Fibroblast of lung (primary cell): Measurements from ENCODE around the gene RNASE8. TPM values are rescaled to one million over a fixed set of nuclear protein-coding genes. Genes with fewer than 3 reads are reported as not detected.
A peak's percentile ranks its signal among the peaks of the same experiment; 100 is the strongest.

ENCODE experiments used
- DNase-seq, 2 donors: peaks; one replicate each; pipeline versions ENCODE4 v3.0.0 to v3.0.0-alpha.2; 2010; ENCODE audit warnings: low read depth in 2 of 2
- H2AFZ ChIP-seq: 2 replicates; pipeline ENCODE4 v1.5.1; 2012; ENCODE audit warnings: low read length, control low read depth, inconsistent platforms
- H3K27ac ChIP-seq: 2 replicates; pipeline ENCODE4 v1.5.1; 2011; ENCODE audit warnings: low read length, control low read depth; ENCODE audit not compliant: insufficient read depth
- H3K27me3 ChIP-seq: 2 replicates; pipeline ENCODE4 v1.5.1; 2011; ENCODE audit warnings: mild to moderate bottlenecking, low read length; ENCODE audit not compliant: control insufficient read depth, insufficient read depth
- H3K36me3 ChIP-seq: 2 replicates; pipeline ENCODE4 v1.5.1; 2011; ENCODE audit warnings: low read length; ENCODE audit not compliant: control insufficient read depth, insufficient read depth
- H3K4me1 ChIP-seq: 2 replicates; pipeline ENCODE4 v1.5.1; 2011; ENCODE audit warnings: low read length; ENCODE audit not compliant: control insufficient read depth, insufficient read depth; ENCODE audit errors: extremely low read depth
- H3K4me2 ChIP-seq: 2 replicates; pipeline ENCODE4 v1.5.1; 2011; ENCODE audit warnings: low read length, control low read depth; ENCODE audit not compliant: insufficient read depth; ENCODE audit errors: extremely low read depth
- H3K4me3 ChIP-seq, 4 experiments: fragments of 200-600 bp in 1 of 4; sonication (generic) in 1 of 4; replicated peaks in 1 of 4; 2 replicates each; pipeline ENCODE4 v1.5.1; 2011 to 2016; ENCODE audit warnings: low read length in 4 of 4, low read depth in 3 of 4, mild to moderate bottlenecking in 3 of 4, control low read depth in 2 of 4, inconsistent platforms in 1 of 4, mixed read lengths in 1 of 4; ENCODE audit not compliant: insufficient read depth in 1 of 4; ENCODE audit errors: control extremely low read depth in 1 of 4
- H3K79me2 ChIP-seq: 2 replicates; pipeline ENCODE4 v1.5.1; 2012; ENCODE audit warnings: mild to moderate bottlenecking, low read length, inconsistent platforms; ENCODE audit not compliant: control insufficient read depth, insufficient read depth
- H3K9ac ChIP-seq: 2 replicates; pipeline ENCODE4 v1.5.1; 2011; ENCODE audit warnings: mild to moderate bottlenecking, low read length, control low read depth; ENCODE audit not compliant: insufficient read depth
- H3K9me3 ChIP-seq: 2 replicates; pipeline ENCODE4 v1.5.1; 2012; ENCODE audit warnings: low read depth, low read length; ENCODE audit not compliant: control insufficient read depth, insufficient read depth
- H4K20me1 ChIP-seq: 2 replicates; pipeline ENCODE4 v1.5.1; 2011; ENCODE audit warnings: low read length; ENCODE audit not compliant: control insufficient read depth, insufficient read depth; ENCODE audit errors: extremely low read depth
- EZH2 ChIP-seq: IDR thresholded peaks from 2 replicates; pipeline ENCODE4 v1.5.1; 2012; ENCODE audit warnings: low read length, control low read depth, mild to moderate bottlenecking; ENCODE audit errors: missing control alignments
- polyA plus RNA-seq, 2 donors: library from polyadenylated mRNA; depleted of rRNA in 1 of 2; stranded (reverse) in 1 of 2; unstranded in 1 of 2; fragments of >200 nt; gene quantifications; 2 replicates each; pipeline ENCODE4 v1.2.1, GENCODE V29; 2011 to 2012; ENCODE audit warnings: missing spikeins in 1 of 2
- total RNA-seq: library from RNA; depleted of rRNA; stranded (reverse); fragments of >200 nt; gene quantifications from 2 replicates; pipeline ENCODE4 v1.2.1, GENCODE V29; 2014
- TF ChIP-seq, protein P1 (sequence below), 2 donors: IDR thresholded peaks in 1 of 2; conservative IDR thresholded peaks in 1 of 2; 1 replicate in 1 of 2; 2 replicates in 1 of 2; pipeline ENCODE4 v1.5.1; 2011 to 2012; ENCODE audit warnings: low read length in 2 of 2, control low read depth in 1 of 2, inconsistent platforms in 1 of 2, low read depth in 1 of 2, mild to moderate bottlenecking in 1 of 2

The RNASE8 gene
- total and polyA plus RNA-seq, 2 donors (not counting 1 experiment from before 2014, with no cell fraction given): not detected

DNA sequence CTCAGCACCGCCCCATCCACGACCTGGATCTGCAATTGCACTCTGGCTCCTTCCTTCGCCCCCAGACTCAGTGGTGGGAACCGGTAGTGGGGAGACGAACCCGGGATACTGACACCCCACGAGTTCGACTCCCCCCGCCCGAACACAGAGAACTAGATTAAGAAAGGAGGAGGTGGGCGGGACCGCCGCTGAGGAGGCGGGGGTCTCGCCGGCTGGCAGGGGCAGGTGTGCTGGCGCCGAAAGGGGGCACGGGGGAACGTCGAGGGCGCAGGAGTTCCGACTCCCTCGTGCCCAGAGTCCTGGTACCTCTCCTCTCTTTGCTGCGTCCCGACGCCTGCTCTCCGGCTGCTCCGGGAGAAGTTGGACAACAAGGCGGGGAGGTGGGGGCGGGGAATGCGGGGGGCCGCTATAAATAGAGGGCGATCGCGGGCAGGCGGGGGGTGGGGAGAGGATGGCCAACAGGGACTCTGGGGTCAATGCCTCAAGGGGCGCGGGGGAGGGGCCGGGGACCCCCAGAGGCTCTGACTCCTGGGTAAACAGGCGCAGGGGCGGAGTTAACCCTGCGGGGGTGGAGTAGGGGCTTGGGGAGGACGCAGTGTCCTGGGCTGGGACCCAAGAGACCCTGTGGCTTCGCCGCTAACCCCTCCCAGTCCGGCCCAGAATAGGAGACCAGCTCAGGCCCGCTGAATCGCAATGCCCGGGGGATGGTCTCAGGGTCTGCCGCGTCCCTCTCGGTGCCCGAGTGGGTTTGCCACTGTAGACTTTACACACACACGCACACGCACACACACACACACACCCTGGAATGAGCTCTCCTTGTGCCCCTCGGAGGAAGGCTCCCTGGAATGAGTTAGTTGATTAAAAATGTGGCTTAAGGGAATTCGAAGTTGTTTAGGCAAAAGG lies 32.0 kb upstream of the RNASE8 start:
- no peaks in the 10 kb centered on the region for H3K36me3 ChIP-seq
- H3K4me2 ChIP-seq: no peak overlapping the region
- H3K4me1 ChIP-seq: no peaks in the 10 kb centered on the region
- H2AFZ ChIP-seq: no peak overlapping the region
- peak; percentile 53 for TF ChIP-seq EZH2
- TF ChIP-seq, protein P1, sequence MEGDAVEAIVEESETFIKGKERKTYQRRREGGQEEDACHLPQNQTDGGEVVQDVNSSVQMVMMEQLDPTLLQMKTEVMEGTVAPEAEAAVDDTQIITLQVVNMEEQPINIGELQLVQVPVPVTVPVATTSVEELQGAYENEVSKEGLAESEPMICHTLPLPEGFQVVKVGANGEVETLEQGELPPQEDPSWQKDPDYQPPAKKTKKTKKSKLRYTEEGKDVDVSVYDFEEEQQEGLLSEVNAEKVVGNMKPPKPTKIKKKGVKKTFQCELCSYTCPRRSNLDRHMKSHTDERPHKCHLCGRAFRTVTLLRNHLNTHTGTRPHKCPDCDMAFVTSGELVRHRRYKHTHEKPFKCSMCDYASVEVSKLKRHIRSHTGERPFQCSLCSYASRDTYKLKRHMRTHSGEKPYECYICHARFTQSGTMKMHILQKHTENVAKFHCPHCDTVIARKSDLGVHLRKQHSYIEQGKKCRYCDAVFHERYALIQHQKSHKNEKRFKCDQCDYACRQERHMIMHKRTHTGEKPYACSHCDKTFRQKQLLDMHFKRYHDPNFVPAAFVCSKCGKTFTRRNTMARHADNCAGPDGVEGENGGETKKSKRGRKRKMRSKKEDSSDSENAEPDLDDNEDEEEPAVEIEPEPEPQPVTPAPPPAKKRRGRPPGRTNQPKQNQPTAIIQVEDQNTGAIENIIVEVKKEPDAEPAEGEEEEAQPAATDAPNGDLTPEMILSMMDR (conservative IDR thresholded peaks at IDR 0.05 in 1 of 2, IDR thresholded peaks at IDR 0.05 in 1 of 2; ENCODE audit: low read depth in 1 of 2, low read length in 2 of 2): no peak
- peak overlapping the region in 2 of 4 experiments; percentile 33 to 40 for H3K4me3 ChIP-seq
- no peaks in the 10 kb centered on the region for H4K20me1 ChIP-seq
- H3K27ac ChIP-seq: no peak overlapping the region
- H3K27me3 ChIP-seq: peaks cover 56% of the 10 kb centered on the region
- no peak overlapping the region for H3K9ac ChIP-seq
- H3K9me3 ChIP-seq: no peaks in the 10 kb centered on the region
- DNase-seq: no peak
- H3K79me2 ChIP-seq: no peaks in the 10 kb centered on the region

DNA sequence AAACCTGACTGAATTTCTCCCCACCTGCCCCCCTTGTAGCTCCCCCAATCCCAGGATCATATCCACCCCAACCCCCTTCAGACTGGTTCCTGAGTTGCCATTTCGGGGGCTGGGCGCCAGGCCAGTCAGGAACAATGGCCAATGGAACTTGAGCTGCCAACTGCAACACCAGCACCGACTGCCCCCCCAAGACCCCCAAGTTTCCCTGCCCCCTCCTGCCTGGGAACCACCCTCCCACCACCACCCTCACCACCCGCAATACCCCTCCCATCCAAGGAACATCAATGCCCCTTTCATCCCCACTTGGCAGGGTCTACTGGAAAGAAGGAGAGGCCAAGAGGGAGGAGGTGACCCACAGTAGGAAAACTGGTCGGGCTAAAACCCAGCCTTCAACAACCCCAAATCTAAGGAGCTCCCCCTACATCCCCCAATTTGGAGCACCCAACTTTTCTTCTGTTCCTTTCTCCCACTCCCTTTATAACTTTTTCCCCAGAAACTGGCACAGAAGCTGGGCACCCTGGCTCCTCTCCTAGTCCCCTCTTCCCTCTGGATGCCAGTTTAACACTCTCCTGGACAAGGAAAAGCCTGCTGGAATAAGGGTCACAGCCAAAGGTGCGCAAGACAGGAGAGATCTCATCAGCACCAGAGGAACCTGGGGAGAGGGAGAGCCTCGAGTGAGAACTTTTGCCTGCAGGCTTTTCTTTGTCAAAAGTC lies 31.2 kb upstream of the RNASE8 start:
- Histone ChIP-seq H2AFZ (no peak overlapping the region), H3K9me3 (no peaks in the 10 kb centered on the region), H3K4me1 (no peaks in the 10 kb centered on the region), H3K4me3 (no peak overlapping the region), H3K36me3 (no peaks in the 10 kb centered on the region), H3K79me2 (no peaks in the 10 kb centered on the region), H4K20me1 (no peaks in the 10 kb centered on the region), H3K27ac (no peak overlapping the region), H3K4me2 (no peak overlapping the region), H3K9ac (no peak overlapping the region), H3K27me3 (peaks cover 59% of the 10 kb centered on the region)
- no peak for TF ChIP-seq EZH2
- TF ChIP-seq, protein P1 (conservative IDR thresholded peaks at IDR 0.05 in 1 of 2, IDR thresholded peaks at IDR 0.05 in 1 of 2; ENCODE audit: low read depth in 1 of 2, low read length in 2 of 2): no peak
- DNase-seq: no peak

DNA sequence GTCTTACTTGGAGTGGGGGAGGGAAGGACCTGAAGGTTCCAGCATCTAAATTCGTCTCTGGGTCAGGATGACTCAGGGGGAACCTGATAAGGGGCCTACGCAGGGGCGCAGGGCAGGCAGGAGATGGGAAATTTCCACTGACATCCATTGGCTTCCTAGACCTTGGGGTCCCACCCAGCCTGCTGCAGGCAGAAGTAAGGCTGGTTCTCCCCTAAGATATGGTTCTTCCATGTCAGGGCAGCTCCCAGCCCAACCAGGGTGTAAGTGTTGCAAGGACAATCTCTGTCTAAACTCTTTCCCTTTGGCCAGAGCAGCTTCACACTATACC lies 30.7 kb upstream of the RNASE8 start:
- no peaks in the 10 kb centered on the region for H3K36me3 ChIP-seq
- DNase-seq: no peak

More for the DNA sequence above, 30.7 kb upstream of the RNASE8 start:
- TF ChIP-seq, protein P1 (conservative IDR thresholded peaks at IDR 0.05 in 1 of 2, IDR thresholded peaks at IDR 0.05 in 1 of 2; ENCODE audit: low read depth in 1 of 2, low read length in 2 of 2): no peak
- TF ChIP-seq EZH2: no peak
- no peak overlapping the region for H3K27ac ChIP-seq
- H3K4me1 ChIP-seq: no peaks in the 10 kb centered on the region
- no peak overlapping the region for H2AFZ ChIP-seq
- peaks cover 56% of the 10 kb centered on the region for H3K27me3 ChIP-seq
- no peak overlapping the region for H3K4me2 ChIP-seq
- no peaks in the 10 kb centered on the region for H3K79me2 ChIP-seq
- H3K9me3 ChIP-seq: no peaks in the 10 kb centered on the region
- no peaks in the 10 kb centered on the region for H4K20me1 ChIP-seq
- H3K9ac ChIP-seq: no peak overlapping the region
- H3K4me3 ChIP-seq: no peak overlapping the region
